ENCODE measurements around the gene NAV2. TPM values are rescaled to one million over a fixed set of nuclear protein-coding genes. Genes with fewer than 3 reads are reported as not detected.

NAV2 gene
- total and polyA plus RNA-seq, 2 experiments from 2014 or later, result 26.0 to 45.0 TPM

GRCh38 chr11:20046416-20046815 is 333.8 kb downstream of the NAV2 start:
- H4K20me1 ChIP-seq (replicated peaks; ENCODE audit: insufficient read depth), result no peaks in the 10 kb centered on the region; the same call in 1 of the 2 replicates
- peaks cover 19% of the 10 kb centered on the region for H3K36me3 ChIP-seq (ENCODE audit: insufficient read depth)
- no peaks in the 10 kb centered on the region for H3K27me3 ChIP-seq (ENCODE audit: insufficient read depth)
- H3K4me1 ChIP-seq (ENCODE audit: insufficient read depth), result peaks cover 34% of the 10 kb centered on the region
- no peak overlapping the region for H3K27ac Mint-ChIP-seq
- H3F3A ChIP-seq (replicated peaks; ENCODE audit: low read depth), result no peaks in the 10 kb centered on the region
- H2AFZ ChIP-seq, result no peak overlapping the region
- no peak for DNase-seq (ENCODE audit: low spot score)
- no peak overlapping the region for H3K4me3 ChIP-seq
- no peaks in the 10 kb centered on the region for H3K9me2 ChIP-seq (ENCODE audit: insufficient read depth)
- peaks cover 72% of the 10 kb centered on the region for H3K36me3 Mint-ChIP-seq (ENCODE audit: low read depth)
- H3K4me2 ChIP-seq, result no peak overlapping the region
- no peaks in the 10 kb centered on the region for H3K9me3 Mint-ChIP-seq
- no peak for TF ChIP-seq NANOG (IDR thresholded peaks at IDR 0.05; ENCODE audit: borderline replicate concordance)
- TF ChIP-seq, protein P1, sequence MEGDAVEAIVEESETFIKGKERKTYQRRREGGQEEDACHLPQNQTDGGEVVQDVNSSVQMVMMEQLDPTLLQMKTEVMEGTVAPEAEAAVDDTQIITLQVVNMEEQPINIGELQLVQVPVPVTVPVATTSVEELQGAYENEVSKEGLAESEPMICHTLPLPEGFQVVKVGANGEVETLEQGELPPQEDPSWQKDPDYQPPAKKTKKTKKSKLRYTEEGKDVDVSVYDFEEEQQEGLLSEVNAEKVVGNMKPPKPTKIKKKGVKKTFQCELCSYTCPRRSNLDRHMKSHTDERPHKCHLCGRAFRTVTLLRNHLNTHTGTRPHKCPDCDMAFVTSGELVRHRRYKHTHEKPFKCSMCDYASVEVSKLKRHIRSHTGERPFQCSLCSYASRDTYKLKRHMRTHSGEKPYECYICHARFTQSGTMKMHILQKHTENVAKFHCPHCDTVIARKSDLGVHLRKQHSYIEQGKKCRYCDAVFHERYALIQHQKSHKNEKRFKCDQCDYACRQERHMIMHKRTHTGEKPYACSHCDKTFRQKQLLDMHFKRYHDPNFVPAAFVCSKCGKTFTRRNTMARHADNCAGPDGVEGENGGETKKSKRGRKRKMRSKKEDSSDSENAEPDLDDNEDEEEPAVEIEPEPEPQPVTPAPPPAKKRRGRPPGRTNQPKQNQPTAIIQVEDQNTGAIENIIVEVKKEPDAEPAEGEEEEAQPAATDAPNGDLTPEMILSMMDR (conservative IDR thresholded peaks at IDR 0.05; ENCODE audit: low read depth in 2 of 2), result no peak
- TF ChIP-seq, protein P2, sequence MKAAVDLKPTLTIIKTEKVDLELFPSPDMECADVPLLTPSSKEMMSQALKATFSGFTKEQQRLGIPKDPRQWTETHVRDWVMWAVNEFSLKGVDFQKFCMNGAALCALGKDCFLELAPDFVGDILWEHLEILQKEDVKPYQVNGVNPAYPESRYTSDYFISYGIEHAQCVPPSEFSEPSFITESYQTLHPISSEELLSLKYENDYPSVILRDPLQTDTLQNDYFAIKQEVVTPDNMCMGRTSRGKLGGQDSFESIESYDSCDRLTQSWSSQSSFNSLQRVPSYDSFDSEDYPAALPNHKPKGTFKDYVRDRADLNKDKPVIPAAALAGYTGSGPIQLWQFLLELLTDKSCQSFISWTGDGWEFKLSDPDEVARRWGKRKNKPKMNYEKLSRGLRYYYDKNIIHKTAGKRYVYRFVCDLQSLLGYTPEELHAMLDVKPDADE (IDR thresholded peaks at IDR 0.05), result no peak
- no peak for TF ChIP-seq ZNF331 (CRISPR knock-in tag; IDR thresholded peaks at IDR 0.05; ENCODE audit: low read depth)
- TF ChIP-seq STAT1 (IDR thresholded peaks at IDR 0.05; ENCODE audit: unreplicated experiment), result no peak
- TF ChIP-seq EZH2phosphoT487 (IDR thresholded peaks at IDR 0.05; ENCODE audit: unreplicated experiment), result no peak
- TF ChIP-seq POLR2AphosphoS5 (IDR thresholded peaks at IDR 0.05; ENCODE audit: low read depth), result no peak
- no peak for TF ChIP-seq JUNB (IDR thresholded peaks at IDR 0.05; ENCODE audit: unreplicated experiment)
- no peak for TF ChIP-seq CREB1 (CRISPR knock-in tag; IDR thresholded peaks at IDR 0.05; ENCODE audit: low read depth)
- H3K27me3 Mint-ChIP-seq (ENCODE audit: insufficient read depth, low read depth, poor library complexity), result peaks cover 19% of the 10 kb centered on the region
- peaks cover 50% of the 10 kb centered on the region for H3K4me1 Mint-ChIP-seq
- no peaks in the 10 kb centered on the region for H3K79me2 ChIP-seq (replicated peaks; ENCODE audit: insufficient read depth)
- no peak overlapping the region for H3K27ac ChIP-seq (ENCODE audit: low read depth)
- ATAC-seq, result no peak
- no peak overlapping the region for H3K4me3 Mint-ChIP-seq

- Mint-ChIP-seq H3K4me3 (no peak overlapping the region), H3K27ac (no peak overlapping the region)
- no peak overlapping the region for H3K27ac ChIP-seq (ENCODE audit: low read depth)
- TF ChIP-seq, protein P1 (conservative IDR thresholded peaks at IDR 0.05; ENCODE audit: low read depth in 2 of 2), result no peak
- TF ChIP-seq, protein P2 (IDR thresholded peaks at IDR 0.05), result no peak
- no peak for TF ChIP-seq POLR2AphosphoS5 (IDR thresholded peaks at IDR 0.05; ENCODE audit: low read depth)
- TF ChIP-seq CREB1 (CRISPR knock-in tag; IDR thresholded peaks at IDR 0.05; ENCODE audit: low read depth), result no peak
- TF ChIP-seq STAT1 (IDR thresholded peaks at IDR 0.05; ENCODE audit: unreplicated experiment), result no peak
- no peak for TF ChIP-seq JUNB (IDR thresholded peaks at IDR 0.05; ENCODE audit: unreplicated experiment)
- TF ChIP-seq, protein P3, sequence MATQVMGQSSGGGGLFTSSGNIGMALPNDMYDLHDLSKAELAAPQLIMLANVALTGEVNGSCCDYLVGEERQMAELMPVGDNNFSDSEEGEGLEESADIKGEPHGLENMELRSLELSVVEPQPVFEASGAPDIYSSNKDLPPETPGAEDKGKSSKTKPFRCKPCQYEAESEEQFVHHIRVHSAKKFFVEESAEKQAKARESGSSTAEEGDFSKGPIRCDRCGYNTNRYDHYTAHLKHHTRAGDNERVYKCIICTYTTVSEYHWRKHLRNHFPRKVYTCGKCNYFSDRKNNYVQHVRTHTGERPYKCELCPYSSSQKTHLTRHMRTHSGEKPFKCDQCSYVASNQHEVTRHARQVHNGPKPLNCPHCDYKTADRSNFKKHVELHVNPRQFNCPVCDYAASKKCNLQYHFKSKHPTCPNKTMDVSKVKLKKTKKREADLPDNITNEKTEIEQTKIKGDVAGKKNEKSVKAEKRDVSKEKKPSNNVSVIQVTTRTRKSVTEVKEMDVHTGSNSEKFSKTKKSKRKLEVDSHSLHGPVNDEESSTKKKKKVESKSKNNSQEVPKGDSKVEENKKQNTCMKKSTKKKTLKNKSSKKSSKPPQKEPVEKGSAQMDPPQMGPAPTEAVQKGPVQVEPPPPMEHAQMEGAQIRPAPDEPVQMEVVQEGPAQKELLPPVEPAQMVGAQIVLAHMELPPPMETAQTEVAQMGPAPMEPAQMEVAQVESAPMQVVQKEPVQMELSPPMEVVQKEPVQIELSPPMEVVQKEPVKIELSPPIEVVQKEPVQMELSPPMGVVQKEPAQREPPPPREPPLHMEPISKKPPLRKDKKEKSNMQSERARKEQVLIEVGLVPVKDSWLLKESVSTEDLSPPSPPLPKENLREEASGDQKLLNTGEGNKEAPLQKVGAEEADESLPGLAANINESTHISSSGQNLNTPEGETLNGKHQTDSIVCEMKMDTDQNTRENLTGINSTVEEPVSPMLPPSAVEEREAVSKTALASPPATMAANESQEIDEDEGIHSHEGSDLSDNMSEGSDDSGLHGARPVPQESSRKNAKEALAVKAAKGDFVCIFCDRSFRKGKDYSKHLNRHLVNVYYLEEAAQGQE (IDR thresholded peaks at IDR 0.05; ENCODE audit: unreplicated experiment), result no peak
- TF ChIP-seq EZH2 (IDR thresholded peaks at IDR 0.05; ENCODE audit: low read depth, unreplicated experiment), result no peak
- TF ChIP-seq ZNF114 (CRISPR knock-in tag; IDR thresholded peaks at IDR 0.05), result no peak
- TF ChIP-seq ZNF331 (CRISPR knock-in tag; IDR thresholded peaks at IDR 0.05; ENCODE audit: low read depth), result no peak
- no peak for TF ChIP-seq NANOG (IDR thresholded peaks at IDR 0.05; ENCODE audit: borderline replicate concordance)
- TF ChIP-seq EZH2phosphoT487 (IDR thresholded peaks at IDR 0.05; ENCODE audit: unreplicated experiment), result no peak
These were observed 334.6 kb downstream of the NAV2 start for GRCh38 chr11:20047006-20047768.

More at GRCh38 chr11:20047006-20047768, 334.6 kb downstream of the NAV2 start:
- no peaks in the 10 kb centered on the region for H3K9me2 ChIP-seq (ENCODE audit: insufficient read depth)
- H3K4me2 ChIP-seq, result no peak overlapping the region
- peaks cover 47% of the 10 kb centered on the region for H3K4me1 Mint-ChIP-seq
- no peaks in the 10 kb centered on the region for H3F3A ChIP-seq (replicated peaks; ENCODE audit: low read depth)
- no peaks in the 10 kb centered on the region for H3K9me3 Mint-ChIP-seq
- no peak overlapping the region for H2AFZ ChIP-seq
- peaks cover 78% of the 10 kb centered on the region for H3K36me3 Mint-ChIP-seq (ENCODE audit: low read depth)
- no peaks in the 10 kb centered on the region; the same call in 1 of the 2 replicates for H4K20me1 ChIP-seq (replicated peaks; ENCODE audit: insufficient read depth)
- H3K79me2 ChIP-seq (replicated peaks; ENCODE audit: insufficient read depth), result no peaks in the 10 kb centered on the region
- ATAC-seq (no peak), DNase-seq (ENCODE audit: low spot score) (no peak)
- H3K27me3 Mint-ChIP-seq (ENCODE audit: insufficient read depth, low read depth, poor library complexity), result peaks cover 20% of the 10 kb centered on the region
- H3K27me3 ChIP-seq (ENCODE audit: insufficient read depth), result no peaks in the 10 kb centered on the region
- peaks cover 19% of the 10 kb centered on the region for H3K36me3 ChIP-seq (ENCODE audit: insufficient read depth)
- peaks cover 37% of the 10 kb centered on the region for H3K4me1 ChIP-seq (ENCODE audit: insufficient read depth)
- no peak overlapping the region for H3K4me3 ChIP-seq

All from GM23338 (cell line).